ENCODE measurements around the gene CPAMD8.

DNA sequence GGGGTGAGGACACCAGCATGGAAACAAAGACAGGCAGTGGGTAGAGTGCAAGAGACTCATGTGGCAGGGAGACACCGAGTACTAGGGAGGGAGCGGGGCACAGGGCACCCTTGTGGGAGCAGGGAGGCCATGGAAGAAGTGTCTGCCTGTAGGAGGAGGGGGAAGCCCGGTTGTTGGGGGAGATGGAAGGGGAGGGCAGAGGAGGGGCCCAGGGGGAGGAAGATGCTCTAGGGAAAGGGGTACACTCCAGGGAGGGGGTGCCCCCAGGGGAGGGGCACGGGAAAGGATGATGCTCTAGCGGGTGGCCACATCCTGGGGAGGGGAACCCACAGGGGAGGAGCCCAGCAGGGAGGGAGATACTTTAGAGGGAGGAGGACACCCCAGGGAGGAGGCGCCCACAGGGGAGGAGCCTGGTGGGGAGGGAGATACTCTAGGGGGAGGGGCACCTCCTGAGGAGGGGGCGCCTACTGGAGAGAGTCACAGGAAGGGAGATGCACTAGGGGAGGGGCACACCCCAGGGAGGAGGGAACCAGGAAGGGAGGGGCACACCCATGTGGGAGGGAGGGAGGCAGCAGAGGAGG, 24.9 kb downstream of the CPAMD8 start:
- TF ChIP-seq POLR2A (IDR thresholded peaks at IDR 0.05): no peak
- TF ChIP-seq, protein P1, sequence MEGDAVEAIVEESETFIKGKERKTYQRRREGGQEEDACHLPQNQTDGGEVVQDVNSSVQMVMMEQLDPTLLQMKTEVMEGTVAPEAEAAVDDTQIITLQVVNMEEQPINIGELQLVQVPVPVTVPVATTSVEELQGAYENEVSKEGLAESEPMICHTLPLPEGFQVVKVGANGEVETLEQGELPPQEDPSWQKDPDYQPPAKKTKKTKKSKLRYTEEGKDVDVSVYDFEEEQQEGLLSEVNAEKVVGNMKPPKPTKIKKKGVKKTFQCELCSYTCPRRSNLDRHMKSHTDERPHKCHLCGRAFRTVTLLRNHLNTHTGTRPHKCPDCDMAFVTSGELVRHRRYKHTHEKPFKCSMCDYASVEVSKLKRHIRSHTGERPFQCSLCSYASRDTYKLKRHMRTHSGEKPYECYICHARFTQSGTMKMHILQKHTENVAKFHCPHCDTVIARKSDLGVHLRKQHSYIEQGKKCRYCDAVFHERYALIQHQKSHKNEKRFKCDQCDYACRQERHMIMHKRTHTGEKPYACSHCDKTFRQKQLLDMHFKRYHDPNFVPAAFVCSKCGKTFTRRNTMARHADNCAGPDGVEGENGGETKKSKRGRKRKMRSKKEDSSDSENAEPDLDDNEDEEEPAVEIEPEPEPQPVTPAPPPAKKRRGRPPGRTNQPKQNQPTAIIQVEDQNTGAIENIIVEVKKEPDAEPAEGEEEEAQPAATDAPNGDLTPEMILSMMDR (IDR thresholded peaks at IDR 0.05): no peak

Measured in body of pancreas (tissue), 4 donors.